ENCODE data around the gene CPTP.

CPTP gene

GRCh38 chr1:1292851-1293250, 31.8 kb upstream of the CPTP start:
- no peak for DNase-seq

GRCh38 chr1:1293263-1294249, 31.0 kb upstream of the CPTP start:
- no peak for DNase-seq

- DNase-seq: no peak
These were observed 30.2 kb upstream of the CPTP start for GRCh38 chr1:1294250-1294890.

- DNase-seq: no peak
These were observed 29.3 kb upstream of the CPTP start for GRCh38 chr1:1295154-1295923.

- DNase-seq: no peak
These were observed 28.2 kb upstream of the CPTP start for GRCh38 chr1:1296070-1297061.

- DNase-seq: no peak
These were observed 26.7 kb upstream of the CPTP start for GRCh38 chr1:1297802-1298424.

- no peak for DNase-seq
These were observed 25.5 kb upstream of the CPTP start for GRCh38 chr1:1298861-1299685.

- DNase-seq: peak; percentile 41
These were observed 24.8 kb upstream of the CPTP start for GRCh38 chr1:1299686-1300351.

- DNase-seq: no peak
These were observed 24.3 kb upstream of the CPTP start for GRCh38 chr1:1300352-1300739.

GRCh38 chr1:1302006-1302430, 22.6 kb upstream of the CPTP start:
- DNase-seq: no peak

- no peak for DNase-seq
These were observed 21.6 kb upstream of the CPTP start for GRCh38 chr1:1302951-1303509.

GRCh38 chr1:1303736-1304135, 20.9 kb upstream of the CPTP start:
- DNase-seq: no peak

GRCh38 chr1:1304331-1305299, 20.0 kb upstream of the CPTP start:
- DNase-seq: no peak

GRCh38 chr1:1305300-1306069, 19.1 kb upstream of the CPTP start:
- DNase-seq: peak; percentile 70

- peak; percentile 42 for DNase-seq
These were observed 18.4 kb upstream of the CPTP start for GRCh38 chr1:1306070-1306660.

- no peak for DNase-seq
These were observed 17.8 kb upstream of the CPTP start for GRCh38 chr1:1306661-1307260.
